ENCODE measurements around the gene WWOX.

WWOX gene

GRCh38 chr16:78198288-78198687 lies 98.8 kb downstream of the WWOX start:
- no peak for DNase-seq

GRCh38 chr16:78199325-78200022 lies 100.0 kb downstream of the WWOX start:
- DNase-seq = no peak

GRCh38 chr16:78200023-78200389 lies 100.6 kb downstream of the WWOX start:
- DNase-seq = no peak

- no peak for DNase-seq
These were observed 101.2 kb downstream of the WWOX start for GRCh38 chr16:78200623-78201096.

GRCh38 chr16:78205506-78205905 lies 106.1 kb downstream of the WWOX start:
- no peak for DNase-seq

GRCh38 chr16:78206623-78207223 lies 107.3 kb downstream of the WWOX start:
- DNase-seq = no peak

GRCh38 chr16:78209951-78210661 lies 110.7 kb downstream of the WWOX start:
- no peak for DNase-seq

GRCh38 chr16:78211020-78211599 lies 111.7 kb downstream of the WWOX start:
- no peak for DNase-seq

GRCh38 chr16:78211946-78212345 lies 112.5 kb downstream of the WWOX start:
- DNase-seq = no peak

GRCh38 chr16:78212674-78213073 lies 113.2 kb downstream of the WWOX start:
- no peak for DNase-seq

- no peak for DNase-seq
These were observed 114.3 kb downstream of the WWOX start for GRCh38 chr16:78213751-78214150.

- DNase-seq = no peak
These were observed 115.8 kb downstream of the WWOX start for GRCh38 chr16:78215222-78215621.

GRCh38 chr16:78216166-78216745 lies 116.8 kb downstream of the WWOX start:
- no peak for DNase-seq

GRCh38 chr16:78217276-78217675 lies 117.8 kb downstream of the WWOX start:
- DNase-seq = no peak

GRCh38 chr16:78218279-78218678 lies 118.8 kb downstream of the WWOX start:
- DNase-seq = no peak

- DNase-seq = no peak
These were observed 119.6 kb downstream of the WWOX start for GRCh38 chr16:78218856-78219651.

GRCh38 chr16:78220571-78220970 lies 121.1 kb downstream of the WWOX start:
- no peak for DNase-seq

GRCh38 chr16:78221892-78222291 lies 122.4 kb downstream of the WWOX start:
- no peak for DNase-seq

- DNase-seq = no peak
These were observed 124.9 kb downstream of the WWOX start for GRCh38 chr16:78224342-78224741.

GRCh38 chr16:78225919-78226318 lies 126.5 kb downstream of the WWOX start:
- DNase-seq = no peak

- DNase-seq = no peak
These were observed 128.4 kb downstream of the WWOX start for GRCh38 chr16:78227855-78228254.

GRCh38 chr16:78228704-78229103 lies 129.2 kb downstream of the WWOX start:
- no peak for DNase-seq
